Renal pelvis (tissue), 4 donors: Measurements from ENCODE around the gene IL5. TPM values are rescaled to one million over a fixed set of nuclear protein-coding genes. Genes with fewer than 3 reads are reported as not detected.
A peak's percentile ranks its signal among the peaks of the same experiment; 100 is the strongest.

Experiments used
- DNase-seq: peaks from one replicate; pipeline ENCODE4 v3.0.0-alpha.2; 2013
- polyA plus RNA-seq, 3 donors: library from polyadenylated mRNA; unstranded; fragments of 120-200 nt; gene quantifications; one replicate each; pipeline ENCODE4 v1.2.1, GENCODE V29; 2013; ENCODE audit not compliant: insufficient read length in 3 of 3

IL5 gene
- polyA plus RNA-seq, 3 donors, result not detected

GRCh38 chr5:132498686-132499271, 44.5 kb downstream of the IL5 start:
- DNase-seq, result no peak

GRCh38 chr5:132498152-132498551, 45.2 kb downstream of the IL5 start:
- no peak for DNase-seq

GRCh38 chr5:132497488-132497997, 45.8 kb downstream of the IL5 start:
- DNase-seq, result peak; percentile 50

- DNase-seq, result peak; percentile 73
Observed at GRCh38 chr5:132496631-132497487, 46.5 kb downstream of the IL5 start.

DNA sequence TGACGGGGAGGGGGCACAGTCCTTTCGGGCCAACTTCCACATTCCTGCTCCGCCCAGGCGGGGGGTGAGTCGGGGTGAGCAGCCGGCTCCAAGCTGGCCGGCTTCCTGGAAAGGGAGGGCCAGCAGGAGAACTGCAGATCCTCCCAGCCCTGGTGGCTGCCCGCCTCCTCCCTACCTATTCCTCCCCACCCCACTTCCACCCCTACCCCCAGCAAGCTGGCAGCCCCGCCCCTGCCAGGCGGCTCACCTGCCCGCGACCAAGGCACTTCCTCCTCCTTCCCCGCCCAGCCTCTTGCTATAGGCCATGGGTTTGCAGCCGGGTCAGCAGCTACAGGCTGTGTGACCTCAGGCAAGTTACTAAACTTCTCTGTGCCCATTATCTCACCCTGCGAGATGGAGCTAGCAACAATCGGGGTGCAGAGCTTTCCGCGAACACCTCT, 47.1 kb downstream of the IL5 start:
- peak; percentile 80 for DNase-seq

DNA sequence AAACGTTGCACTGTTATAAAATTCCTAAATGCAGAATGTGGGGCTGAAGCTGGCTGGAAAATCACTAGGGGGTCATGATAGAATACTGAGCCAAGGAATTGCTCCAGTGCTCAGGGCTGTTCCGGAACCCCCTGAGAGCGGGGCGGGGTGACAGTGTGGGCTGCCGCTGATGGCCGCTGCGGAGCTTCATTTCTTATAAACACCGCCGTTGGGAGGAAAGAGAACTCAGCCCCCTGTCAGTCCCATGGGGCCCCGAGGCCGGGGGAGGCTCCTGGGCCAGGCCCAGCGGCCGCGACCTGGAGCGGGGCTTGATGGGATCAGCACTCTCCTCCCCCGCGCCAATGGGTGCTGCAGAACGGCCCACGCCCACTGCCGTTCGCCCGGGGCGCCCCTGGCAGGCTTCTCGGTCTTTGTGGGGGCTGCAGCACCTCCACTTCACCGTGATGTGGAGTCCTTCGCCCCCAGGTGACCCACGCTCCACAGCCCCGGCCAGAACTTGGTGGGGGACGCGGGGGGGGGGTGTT, 47.6 kb downstream of the IL5 start:
- DNase-seq, result peak; percentile 83

DNA sequence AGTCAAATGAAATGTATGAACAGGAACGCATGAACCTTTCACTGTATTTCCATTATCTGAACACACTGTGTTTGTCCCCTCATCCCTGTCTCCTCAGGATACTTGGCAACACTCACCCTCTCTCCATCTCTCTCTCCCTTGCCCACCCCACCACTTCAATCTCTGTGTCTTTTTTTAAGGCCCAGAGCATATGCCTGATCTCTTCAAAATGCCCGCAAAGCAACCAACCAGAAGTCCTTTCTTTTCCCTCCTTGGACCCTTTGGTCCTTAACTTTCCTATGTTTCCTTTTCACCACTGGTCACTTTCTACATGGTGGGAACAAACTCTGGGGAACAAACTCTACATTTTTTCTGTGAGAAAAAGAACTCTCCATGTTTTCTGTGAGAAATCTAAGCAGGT, 49.5 kb downstream of the IL5 start:
- DNase-seq, result no peak

DNA sequence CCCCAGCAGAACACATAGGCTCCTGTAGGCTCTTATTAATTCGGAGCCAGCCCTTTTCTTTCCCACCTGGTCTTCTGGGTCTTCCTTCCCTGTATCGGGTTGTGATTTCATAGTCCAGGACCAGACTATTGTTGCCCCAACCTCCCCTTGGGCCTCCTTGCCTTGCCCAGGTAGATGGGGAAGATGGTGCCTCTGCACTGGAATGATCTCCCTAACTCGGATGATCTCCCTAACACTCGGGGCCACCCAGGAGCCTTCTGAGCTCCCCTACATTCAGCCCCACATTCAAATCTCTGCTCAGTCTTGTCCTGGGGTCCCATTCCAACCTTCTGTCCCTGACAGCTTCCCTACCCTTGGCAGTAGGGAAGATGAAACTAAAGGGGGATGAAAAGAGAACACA, 50.1 kb downstream of the IL5 start:
- no peak for DNase-seq

- DNase-seq, result no peak
Observed at GRCh38 chr5:132492386-132493125, 50.8 kb downstream of the IL5 start.

Other genes starting within 250 kb of the IL5 start
- 1 to 10 TPM; 5.0 to 9.1 (median 7.2) TPM for gene SLC22A4, start 249.1 kb downstream of the IL5 start, polyA plus RNA-seq
- gene SLC22A5, start 173.8 kb downstream of the IL5 start, polyA plus RNA-seq, result 10 to 100 TPM; 50.9 to 66.9 (median 53.4) TPM
- 10 to 100 TPM; 13.8 to 17.1 (median 15.8) TPM for gene IRF1, start 52.7 kb downstream of the IL5 start, polyA plus RNA-seq
- gene RAD50, start 13.5 kb upstream of the IL5 start, polyA plus RNA-seq, result 10 to 100 TPM; 49.1 to 55.4 (median 49.9) TPM
- gene IL13, start 114.7 kb upstream of the IL5 start, polyA plus RNA-seq, result under 1 TPM in 1 of 3 donors, not detected in 2; 0.12 TPM
- gene IL4, start 130.5 kb upstream of the IL5 start, polyA plus RNA-seq, result under 1 TPM in 1 of 3 donors, not detected in 2; 0.37 TPM
- gene KIF3A, start 194.0 kb upstream of the IL5 start, polyA plus RNA-seq, result 10 to 100 TPM; 19.7 to 35.9 (median 23.5) TPM
- gene CCNI2, start 203.9 kb upstream of the IL5 start, polyA plus RNA-seq, result 1 to 10 TPM; 2.6 to 4.1 (median 3.1) TPM
- 10 to 100 TPM; 79.1 to 87.7 (median 84.1) TPM for gene SEPTIN8, start 233.7 kb upstream of the IL5 start, polyA plus RNA-seq